ENCODE measurements around the gene CDRT4. TPM values are rescaled to one million over a fixed set of nuclear protein-coding genes. Genes with fewer than 3 reads are reported as not detected.

The CDRT4 gene
- total RNA-seq, 4 donors from 2014 or later = 0.29 to 22.8 (median 4.2) TPM

- no peaks in the 10 kb centered on the region for H3K9me3 ChIP-seq
- DNase-seq = no peak
- no peak overlapping the region for H3K4me3 ChIP-seq
- H3K4me1 ChIP-seq = peaks cover 0 to 6% of the 10 kb centered on the region in 2 donors
- H3K27ac ChIP-seq = no peak overlapping the region
- no peak for TF ChIP-seq POLR2A (IDR thresholded peaks at IDR 0.05)
- no peaks in the 10 kb centered on the region for H3K27me3 ChIP-seq
- intact Hi-C loops (cut with DNase I; ENCODE audit: low total_unique reads) = no loop called here
- H3K36me3 ChIP-seq = no peaks in the 10 kb centered on the region
These were observed 32.5 kb downstream of the CDRT4 start for GRCh38 chr17:15434956-15435355.

GRCh38 chr17:15432807-15433611 is 34.4 kb downstream of the CDRT4 start:
- no peak overlapping the region for H3K4me3 ChIP-seq
- no peaks in the 10 kb centered on the region for H3K36me3 ChIP-seq
- no peaks in the 10 kb centered on the region for H3K27me3 ChIP-seq
- peak overlapping the region; percentile 40 to 60 for H3K27ac ChIP-seq
- no peaks in the 10 kb centered on the region for H3K9me3 ChIP-seq
- peaks cover 0 to 6% of the 10 kb centered on the region in 2 donors for H3K4me1 ChIP-seq
- no peak for TF ChIP-seq CTCF (IDR thresholded peaks at IDR 0.05)
- TF ChIP-seq POLR2A (IDR thresholded peaks at IDR 0.05) = no peak
- intact Hi-C loops (cut with DNase I; ENCODE audit: low total_unique reads) = no loop called here
- peak; percentile 37 to 49 for DNase-seq

- intact Hi-C loops (cut with DNase I; ENCODE audit: low total_unique reads) = no loop called here
- Histone ChIP-seq H3K4me1 (peaks cover 0 to 6% of the 10 kb centered on the region in 2 donors), H3K4me3 (no peak overlapping the region), H3K9me3 (no peaks in the 10 kb centered on the region), H3K36me3 (no peaks in the 10 kb centered on the region), H3K27me3 (no peaks in the 10 kb centered on the region), H3K27ac (peak overlapping the region; percentile 60 to 72)
- no peak for DNase-seq
- TF ChIP-seq CTCF (IDR thresholded peaks at IDR 0.05) (no peak), POLR2A (IDR thresholded peaks at IDR 0.05) (no peak)
These were observed 35.7 kb downstream of the CDRT4 start for GRCh38 chr17:15431766-15432165.

GRCh38 chr17:15431196-15431595 is 36.2 kb downstream of the CDRT4 start:
- H3K27me3 ChIP-seq = no peaks in the 10 kb centered on the region
- H3K9me3 ChIP-seq = no peaks in the 10 kb centered on the region
- intact Hi-C loops (cut with DNase I; ENCODE audit: low total_unique reads) = no loop called here
- H3K4me1 ChIP-seq = peaks cover 0 to 4% of the 10 kb centered on the region in 2 donors
- H3K27ac ChIP-seq = peak overlapping the region; percentile 60 to 72
- H3K36me3 ChIP-seq = no peaks in the 10 kb centered on the region
- no peak overlapping the region for H3K4me3 ChIP-seq
- peak; percentile 52 to 71 for DNase-seq
- TF ChIP-seq POLR2A (IDR thresholded peaks at IDR 0.05) (no peak), CTCF (IDR thresholded peaks at IDR 0.05) (no peak)

- no peak for TF ChIP-seq CTCF (IDR thresholded peaks at IDR 0.05)
- TF ChIP-seq POLR2A (IDR thresholded peaks at IDR 0.05) = no peak
- no peaks in the 10 kb centered on the region for H3K27me3 ChIP-seq
- no peak overlapping the region for H3K27ac ChIP-seq
- intact Hi-C loops (cut with DNase I; ENCODE audit: low total_unique reads) = no loop called here
- H3K4me1 ChIP-seq = no peaks in the 10 kb centered on the region
- no peak overlapping the region for H3K4me3 ChIP-seq
- DNase-seq = no peak
- no peaks in the 10 kb centered on the region for H3K36me3 ChIP-seq
- H3K9me3 ChIP-seq = no peaks in the 10 kb centered on the region
These were observed 42.9 kb downstream of the CDRT4 start for GRCh38 chr17:15424521-15424920.
